Measurements from ENCODE around the gene DACH1. TPM values are rescaled to one million over a fixed set of nuclear protein-coding genes. Genes with fewer than 3 reads are reported as not detected.

Gene DACH1
- total and polyA plus RNA-seq, 2 of the 13 experiments (the other 11 are each of a cell fraction or from before 2014, with no cell fraction given) = not detected

- TF ChIP-seq ZBTB40 (IDR thresholded peaks at IDR 0.05) = no peak
- TF ChIP-seq ZBTB40 (CRISPR knock-in tag; IDR thresholded peaks at IDR 0.05) = no peak
- TF ChIP-seq ZFX (CRISPR knock-in tag; IDR thresholded peaks at IDR 0.05; ENCODE audit: low read depth) = no peak
- no peak for TF ChIP-seq NR1H2 (CRISPR knock-in tag; IDR thresholded peaks at IDR 0.05; ENCODE audit: borderline replicate concordance, low read depth)
- TF ChIP-seq ZNF335 (CRISPR knock-in tag; IDR thresholded peaks at IDR 0.05) = no peak
- TF ChIP-seq HNF4A (CRISPR knock-in tag; IDR thresholded peaks at IDR 0.05) = no peak
- TF ChIP-seq MTF2 (CRISPR knock-in tag; IDR thresholded peaks at IDR 0.05; ENCODE audit: borderline replicate concordance) = no peak
- no peak for TF ChIP-seq KLF16 (CRISPR knock-in tag; IDR thresholded peaks at IDR 0.05)
These were observed 279.8 kb downstream of the DACH1 start (continued) for GRCh38 chr13:71587193-71587592.

Data from HepG2 (cell line).